ENCODE data around the gene KLHL25.

Gene KLHL25

GRCh38 chr15:85782064-85782463, 12.7 kb downstream of the KLHL25 start:
- peaks cover 20% of the 10 kb centered on the region for H3K79me2 ChIP-seq
- no peak overlapping the region for H3K9ac ChIP-seq
- TF ChIP-seq CTCF (IDR thresholded peaks at IDR 0.05), result no peak
- H2AFZ ChIP-seq, result no peak overlapping the region
- H3K27me3 ChIP-seq (ENCODE audit: control insufficient read depth, insufficient read depth, low read length), result no peaks in the 10 kb centered on the region
- no peak overlapping the region for H3K4me3 ChIP-seq (ENCODE audit: low read depth, low read length)
- H3K4me2 ChIP-seq (ENCODE audit: low read length), result no peak overlapping the region
- H3K4me1 ChIP-seq, result peaks cover 10% of the 10 kb centered on the region
- no peaks in the 10 kb centered on the region for H3K9me3 ChIP-seq (ENCODE audit: control insufficient read depth, low read length)
- no peak overlapping the region for H3K27ac ChIP-seq
- no peaks in the 10 kb centered on the region for H3K36me3 ChIP-seq (ENCODE audit: control insufficient read depth, insufficient read depth, low read length)

- Histone ChIP-seq H3K79me2 (peaks cover 20% of the 10 kb centered on the region), H2AFZ (no peak overlapping the region), H3K4me3 (ENCODE audit: low read depth, low read length) (no peak overlapping the region), H3K4me1 (peaks cover 7% of the 10 kb centered on the region), H3K9ac (no peak overlapping the region), H3K9me3 (ENCODE audit: control insufficient read depth, low read length) (no peaks in the 10 kb centered on the region), H3K4me2 (ENCODE audit: low read length) (no peak overlapping the region), H3K27me3 (ENCODE audit: control insufficient read depth, insufficient read depth, low read length) (no peaks in the 10 kb centered on the region), H3K27ac (no peak overlapping the region), H3K36me3 (ENCODE audit: control insufficient read depth, insufficient read depth, low read length) (no peaks in the 10 kb centered on the region)
- TF ChIP-seq CTCF (IDR thresholded peaks at IDR 0.05), result no peak
These were observed 13.6 kb downstream of the KLHL25 start for GRCh38 chr15:85781099-85781498.

- peaks cover 5% of the 10 kb centered on the region for H3K4me1 ChIP-seq
- no peak overlapping the region for H2AFZ ChIP-seq
- H3K27me3 ChIP-seq (ENCODE audit: control insufficient read depth, insufficient read depth, low read length), result no peaks in the 10 kb centered on the region
- no peak overlapping the region for H3K27ac ChIP-seq
- no peak overlapping the region for H3K9ac ChIP-seq
- no peaks in the 10 kb centered on the region for H3K9me3 ChIP-seq (ENCODE audit: control insufficient read depth, low read length)
- H3K4me3 ChIP-seq (ENCODE audit: low read depth, low read length), result no peak overlapping the region
- peaks cover 20% of the 10 kb centered on the region for H3K79me2 ChIP-seq
- H3K36me3 ChIP-seq (ENCODE audit: control insufficient read depth, insufficient read depth, low read length), result no peaks in the 10 kb centered on the region
- H3K4me2 ChIP-seq (ENCODE audit: low read length), result no peak overlapping the region
- no peak for TF ChIP-seq CTCF (IDR thresholded peaks at IDR 0.05)
These were observed 14.3 kb downstream of the KLHL25 start for GRCh38 chr15:85780225-85780985.

- peaks cover 20% of the 10 kb centered on the region for H3K79me2 ChIP-seq
These were observed 15.5 kb downstream of the KLHL25 start for GRCh38 chr15:85779249-85779648.

More at GRCh38 chr15:85779249-85779648, 15.5 kb downstream of the KLHL25 start:
- no peak overlapping the region for H3K9ac ChIP-seq
- no peak overlapping the region for H2AFZ ChIP-seq
- no peaks in the 10 kb centered on the region for H3K27me3 ChIP-seq (ENCODE audit: control insufficient read depth, insufficient read depth, low read length)
- no peak overlapping the region for H3K4me3 ChIP-seq (ENCODE audit: low read depth, low read length)
- no peaks in the 10 kb centered on the region for H3K36me3 ChIP-seq (ENCODE audit: control insufficient read depth, insufficient read depth, low read length)
- no peak overlapping the region for H3K27ac ChIP-seq
- no peaks in the 10 kb centered on the region for H3K4me1 ChIP-seq
- TF ChIP-seq CTCF (IDR thresholded peaks at IDR 0.05), result no peak
- H3K9me3 ChIP-seq (ENCODE audit: control insufficient read depth, low read length), result no peaks in the 10 kb centered on the region
- H3K4me2 ChIP-seq (ENCODE audit: low read length), result no peak overlapping the region
